ENCODE data around the gene MAPKAPK2.

- no peak for TF ChIP-seq EZH2phosphoT487 (IDR thresholded peaks at IDR 0.05; ENCODE audit: insufficient read depth, low read depth)
- no peak for TF ChIP-seq EZH2 (IDR thresholded peaks at IDR 0.05; ENCODE audit: insufficient read depth, poor library complexity, severe bottlenecking)
These were observed 30.8 kb upstream of the MAPKAPK2 start for GRCh38 chr1:206653715-206654459.

All from GM23248 (cell line).